ENCODE data around the gene OR5B2. TPM values are rescaled to one million over a fixed set of nuclear protein-coding genes. Genes with fewer than 3 reads are reported as not detected.

OR5B2 gene
- total RNA-seq, 1 experiment from 2014 or later, result not detected

DNA sequence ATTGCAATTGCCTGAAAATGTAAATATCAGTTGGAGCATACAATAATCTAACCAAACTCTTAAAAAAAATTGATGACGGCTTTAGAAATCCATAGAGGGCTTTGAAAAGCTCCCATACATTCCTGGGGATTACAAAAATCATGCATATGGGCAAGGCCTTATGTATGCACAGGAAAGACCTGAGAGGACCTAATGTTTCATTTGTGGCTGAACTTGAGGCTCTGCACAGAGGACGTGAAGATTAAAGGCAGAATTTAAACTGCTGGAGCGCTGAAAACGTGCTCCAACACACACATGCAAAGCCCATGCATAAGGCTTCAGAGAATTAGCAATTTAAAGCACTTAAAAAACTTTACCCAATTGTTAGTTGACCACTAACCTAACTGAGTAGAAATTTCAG is 10.6 kb upstream of the OR5B2 start:
- Histone ChIP-seq H2AFZ (ENCODE audit: low read length) (no peak overlapping the region), H2BK5ac (ENCODE audit: insufficient read length, low read length) (no peak overlapping the region), H3K79me1 (ENCODE audit: insufficient read depth, low read depth, low read length, poor library complexity, severe bottlenecking) (no peaks in the 10 kb centered on the region), H4K91ac (ENCODE audit: insufficient read length, low read depth, low read length) (no peak overlapping the region), H3K79me2 (ENCODE audit: insufficient read depth, low read length) (no peaks in the 10 kb centered on the region), H3K27me3 (ENCODE audit: insufficient read depth, low read length) (no peaks in the 10 kb centered on the region), H3K4ac (ENCODE audit: low read depth, low read length) (no peak overlapping the region), H2BK120ac (ENCODE audit: low read depth, low read length, poor library complexity, severe bottlenecking) (no peak overlapping the region), H3K4me1 (ENCODE audit: insufficient read depth, low read length) (no peaks in the 10 kb centered on the region), H3K23ac (ENCODE audit: insufficient read length, low read depth, low read length) (no peak overlapping the region), H2AK5ac (ENCODE audit: insufficient read length, low read length) (no peak overlapping the region), H3K4me2 (ENCODE audit: insufficient read depth, insufficient read length, low read length) (no peak overlapping the region), H3K14ac (ENCODE audit: insufficient read depth, low read length) (no peak overlapping the region), H2BK20ac (ENCODE audit: low read depth, low read length, poor library complexity, severe bottlenecking) (no peak overlapping the region), H4K20me1 (ENCODE audit: control insufficient read depth, insufficient read depth, insufficient read length) (no peaks in the 10 kb centered on the region), H3T11ph (ENCODE audit: low read length) (no peak overlapping the region), H3K56ac (ENCODE audit: insufficient read length, low read depth, low read length) (no peak overlapping the region), H3K18ac (ENCODE audit: insufficient read length, low read depth, low read length) (no peak overlapping the region), H3K9ac (ENCODE audit: extremely low read depth, insufficient read length, low read length) (no peak overlapping the region), H3K9me3 (ENCODE audit: control insufficient read depth, low read depth, low read length) (no peaks in the 10 kb centered on the region), H4K5ac (ENCODE audit: insufficient read length, low read depth, low read length) (no peak overlapping the region), H4K8ac (replicated peaks; ENCODE audit: insufficient read length, low read depth, low read length) (no peak overlapping the region), H2BK12ac (ENCODE audit: insufficient read length, low read depth, low read length) (no peak overlapping the region), H2BK15ac (ENCODE audit: low read depth, low read length) (no peak overlapping the region), H3K27ac (ENCODE audit: insufficient read length, low read depth, low read length) (no peak overlapping the region), H3K23me2 (ENCODE audit: insufficient read length, low read depth, low read length, poor library complexity, severe bottlenecking) (no peaks in the 10 kb centered on the region)
- Mint-ChIP-seq H3K4me1 (no peaks in the 10 kb centered on the region), H3K36me3 (ENCODE audit: insufficient read depth in 1 of 3, low read depth in 3 of 3) (peaks cover 0 to 10% (median 0%) of the 10 kb centered on the region in 3 experiments; a peak in 3 of 7 replicates), H3K9me3 (peaks cover 7 to 9% of the 10 kb centered on the region in 2 experiments; a peak in 4 of 5 replicates), H3K27me3 (ENCODE audit: low read depth) (peaks cover 1% of the 10 kb centered on the region; the same call in 1 of the 2 replicates), H3K27ac (no peak overlapping the region), H3K4me3 (no peak overlapping the region)
- WGBS (ENCODE audit: extremely low coverage, insufficient read length, low lambda C conversion rate), result no CpG with 5 or more reads among the region's 4 CpGs
- TF ChIP-seq, protein P1, sequence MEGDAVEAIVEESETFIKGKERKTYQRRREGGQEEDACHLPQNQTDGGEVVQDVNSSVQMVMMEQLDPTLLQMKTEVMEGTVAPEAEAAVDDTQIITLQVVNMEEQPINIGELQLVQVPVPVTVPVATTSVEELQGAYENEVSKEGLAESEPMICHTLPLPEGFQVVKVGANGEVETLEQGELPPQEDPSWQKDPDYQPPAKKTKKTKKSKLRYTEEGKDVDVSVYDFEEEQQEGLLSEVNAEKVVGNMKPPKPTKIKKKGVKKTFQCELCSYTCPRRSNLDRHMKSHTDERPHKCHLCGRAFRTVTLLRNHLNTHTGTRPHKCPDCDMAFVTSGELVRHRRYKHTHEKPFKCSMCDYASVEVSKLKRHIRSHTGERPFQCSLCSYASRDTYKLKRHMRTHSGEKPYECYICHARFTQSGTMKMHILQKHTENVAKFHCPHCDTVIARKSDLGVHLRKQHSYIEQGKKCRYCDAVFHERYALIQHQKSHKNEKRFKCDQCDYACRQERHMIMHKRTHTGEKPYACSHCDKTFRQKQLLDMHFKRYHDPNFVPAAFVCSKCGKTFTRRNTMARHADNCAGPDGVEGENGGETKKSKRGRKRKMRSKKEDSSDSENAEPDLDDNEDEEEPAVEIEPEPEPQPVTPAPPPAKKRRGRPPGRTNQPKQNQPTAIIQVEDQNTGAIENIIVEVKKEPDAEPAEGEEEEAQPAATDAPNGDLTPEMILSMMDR (conservative IDR thresholded peaks at IDR 0.05), result no peak
- DNase-seq, result no peak
